HEK293T (cell line): ENCODE measurements around the gene CBFA2T2.
"Not testable (repeated sequence)": the region's sequence is repeated elsewhere in the genome, so short reads cannot be mapped to it uniquely, and the experiment has no call there.

Source experiments
- CTCF ChIA-PET: fragments of 350-600 bp; formaldehyde crosslinking; extraction: SDS; loops from one replicate; lab custom pipeline; 2021; ENCODE audit warnings: antibody characterized with exemption, inconsistent platforms; lab: Yijun Ruan, JAX
- POLR2A ChIA-PET: fragments of 350-600 bp; formaldehyde crosslinking; extraction: SDS; loops from one replicate; lab custom pipeline; 2020; ENCODE audit warnings: antibody characterized with exemption, inconsistent platforms; lab: Yijun Ruan, JAX
- DNase-seq: peaks from one replicate; pipeline ENCODE4 v3.0.0; 2012; ENCODE audit warnings: mixed read lengths; ENCODE audit errors: extremely low spot score
- ARNT ChIP-seq: fragments of 450-650 bp; IDR thresholded peaks from 2 replicates; pipeline ENCODE4 v1.6.1; 2017; ENCODE audit warnings: mild to moderate bottlenecking
- BHLHE40 ChIP-seq: fragments of 450-650 bp; IDR thresholded peaks from 2 replicates; pipeline ENCODE4 v1.6.1; 2016; ENCODE audit warnings: mild to moderate bottlenecking, moderate library complexity, borderline replicate concordance
- CTBP1 ChIP-seq: fragments of 450-650 bp; IDR thresholded peaks from 2 replicates; pipeline ENCODE4 v1.6.1; 2016; ENCODE audit warnings: borderline replicate concordance
- ELF4 ChIP-seq: fragments of 450-650 bp; IDR thresholded peaks from 2 replicates; pipeline ENCODE4 v1.6.1; 2017; ENCODE audit warnings: antibody characterized with exemption
- FOXA1 ChIP-seq: fragments of 450-650 bp; IDR thresholded peaks from 2 replicates; pipeline ENCODE4 v1.6.1; 2016; ENCODE audit warnings: mild to moderate bottlenecking
- FOXK2 ChIP-seq: fragments of 450-650 bp; IDR thresholded peaks from 2 replicates; pipeline ENCODE4 v1.6.1; 2016; ENCODE audit warnings: mild to moderate bottlenecking
- FOXM1 ChIP-seq: fragments of 450-650 bp; IDR thresholded peaks from 2 replicates; pipeline ENCODE4 v1.6.1; 2017; ENCODE audit warnings: mild to moderate bottlenecking, borderline replicate concordance
- HDGF ChIP-seq: fragments of 450-650 bp; IDR thresholded peaks from 2 replicates; pipeline ENCODE4 v1.6.1; 2017; ENCODE audit warnings: antibody characterized with exemption, borderline replicate concordance
- L3MBTL2 ChIP-seq: fragments of 450-650 bp; conservative IDR thresholded peaks from 2 replicates; pipeline ENCODE4 v1.6.1; 2016; ENCODE audit warnings: mild to moderate bottlenecking
- LEF1 ChIP-seq: fragments of 450-650 bp; IDR thresholded peaks from 2 replicates; pipeline ENCODE4 v1.6.1; 2017; ENCODE audit warnings: mild to moderate bottlenecking, borderline replicate concordance
- NFRKB ChIP-seq: fragments of 450-650 bp; IDR thresholded peaks from 2 replicates; pipeline ENCODE4 v1.6.1; 2016; ENCODE audit warnings: mild to moderate bottlenecking, moderate library complexity
- PKNOX1 ChIP-seq: fragments of 450-650 bp; IDR thresholded peaks from 2 replicates; pipeline ENCODE4 v1.6.1; 2016
- SP1 ChIP-seq: fragments of 450-650 bp; IDR thresholded peaks from 2 replicates; pipeline ENCODE4 v1.6.1; 2017
- SUZ12 ChIP-seq: fragments of 450-650 bp; IDR thresholded peaks from 2 replicates; pipeline ENCODE4 v1.6.1; 2016; ENCODE audit warnings: mild to moderate bottlenecking
- TARDBP ChIP-seq: fragments of 450-650 bp; IDR thresholded peaks from 2 replicates; pipeline ENCODE4 v1.6.1; 2016
- ZNF384 ChIP-seq: fragments of 450-650 bp; IDR thresholded peaks from 2 replicates; pipeline ENCODE4 v1.6.1; 2016

CBFA2T2 gene

DNA sequence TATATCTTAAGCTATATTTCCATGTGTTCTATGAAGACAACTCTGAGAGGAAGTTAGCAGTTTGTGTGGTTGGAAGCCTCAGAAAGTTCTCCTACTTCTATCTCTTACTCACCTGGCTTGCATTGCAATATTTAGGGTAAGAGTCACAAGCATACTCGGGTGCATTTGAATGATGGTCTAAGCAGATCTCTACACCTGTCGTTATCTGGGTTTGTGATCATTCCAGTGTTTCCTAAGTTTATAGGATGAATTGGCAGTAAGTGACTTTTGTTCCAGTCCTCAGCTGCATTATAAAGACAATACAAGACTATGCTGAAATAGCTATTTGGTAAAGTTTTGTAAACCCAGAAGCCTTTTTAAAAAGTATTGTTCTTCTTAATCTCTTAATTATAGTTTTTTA lies 36.9 kb downstream of the CBFA2T2 start:
- ChIA-PET CTCF (interaction anchor here (0.6 kb wide), 1 partner anchor 42 kb away, joined by 3 read pairs; no protein-coding TSS in a partner anchor), POLR2A (no interaction called here)
- DNase-seq, result no peak
- TF ChIP-seq ELF4 (no peak), LEF1 (no peak), FOXA1 (no peak), FOXM1 (no peak), HDGF (no peak), NFRKB (no peak), TARDBP (no peak), SUZ12 (no peak), FOXK2 (no peak), PKNOX1 (no peak), L3MBTL2 (no peak), CTBP1 (no peak), ZNF384 (no peak), ARNT (no peak), SP1 (no peak), BHLHE40 (no peak)

DNA sequence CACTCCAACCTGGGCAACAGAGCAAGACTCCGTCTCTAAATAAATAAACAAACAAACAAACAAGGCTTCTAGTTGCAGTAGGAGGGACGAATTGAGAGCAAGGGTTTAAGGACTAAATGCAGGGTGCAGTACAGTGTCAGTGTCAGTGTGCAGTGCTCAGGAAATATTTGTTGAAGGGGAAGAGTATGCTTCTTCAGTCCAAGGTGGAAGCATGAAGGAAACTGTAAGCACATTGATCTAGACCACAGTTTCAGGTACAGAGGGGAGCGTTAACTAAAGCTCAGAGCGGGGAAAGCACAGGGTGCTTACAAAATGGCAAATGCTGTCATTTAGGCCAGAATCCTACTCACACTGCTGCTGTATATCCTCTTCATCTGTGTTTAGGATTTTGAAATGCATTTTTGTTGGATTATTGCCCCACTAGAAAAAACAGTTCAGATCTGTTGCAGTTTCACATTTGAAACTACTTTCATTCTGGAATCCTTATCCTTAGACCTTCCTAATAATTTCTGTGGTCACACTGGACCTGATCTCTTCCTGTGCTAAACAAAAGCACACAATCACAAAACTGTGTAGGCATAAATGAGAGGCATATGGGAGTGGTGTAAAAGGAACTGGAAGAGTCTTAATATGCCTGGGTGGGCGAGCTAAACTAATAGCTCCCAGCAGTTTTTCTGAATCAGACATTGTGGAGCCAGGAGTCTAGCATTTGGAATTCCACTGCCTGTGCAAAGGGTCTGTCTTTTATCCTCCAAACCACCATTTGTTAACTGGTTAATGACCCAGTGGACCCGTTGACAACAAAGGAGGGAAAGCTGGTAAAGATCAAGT lies 41.4 kb downstream of the CBFA2T2 start:
- TF ChIP-seq ELF4 (no peak), LEF1 (no peak), HDGF (no peak), ZNF384 (no peak), ARNT (no peak), NFRKB (no peak), CTBP1 (no peak), FOXM1 (no peak), SP1 (no peak), FOXA1 (no peak), BHLHE40 (no peak), SUZ12 (no peak), FOXK2 (no peak), TARDBP (no peak), L3MBTL2 (no peak)
- DNase-seq, result no peak
- ChIA-PET CTCF (interaction anchor here (0.6 kb wide), 1 partner anchor 40 kb away, joined by 3 read pairs; no protein-coding TSS in a partner anchor), POLR2A (interaction anchor here (0.9 kb wide), 2 partner anchors 41 to 130 kb away, joined by 3 to 4 read pairs; partner anchors contain the start of gene CDK5RAP1)

DNA sequence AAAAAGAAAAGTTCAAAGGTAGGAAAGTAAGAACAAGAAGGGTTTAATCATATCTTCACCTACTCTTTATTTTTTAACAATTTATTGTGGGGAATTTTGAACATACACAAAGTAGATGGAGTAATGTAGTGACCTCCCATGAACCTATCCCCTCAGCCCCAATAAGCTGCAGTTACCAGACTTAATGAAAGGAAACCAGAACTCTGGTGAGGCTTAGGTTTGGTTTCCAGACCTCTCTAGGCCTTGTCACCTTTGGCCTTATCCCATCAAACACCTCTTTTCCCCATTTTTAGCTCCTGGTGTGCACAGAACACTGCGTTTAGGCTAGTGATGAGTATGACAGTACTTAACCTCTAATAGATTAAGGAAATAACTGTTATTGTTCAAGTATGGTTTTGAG lies 42.0 kb downstream of the CBFA2T2 start:
- ChIA-PET POLR2A (interaction anchor here (0.9 kb wide), 2 partner anchors 41 to 130 kb away, joined by 3 to 4 read pairs; partner anchors contain the start of gene CDK5RAP1), CTCF (no interaction called here)
- no peak for TF ChIP-seq PKNOX1
- DNase-seq, result no peak

- DNase-seq, result no peak
- CTCF ChIA-PET, result no interaction called here
- TF ChIP-seq SP1 (no peak), HDGF (no peak), FOXK2 (no peak), PKNOX1 (no peak), FOXA1 (no peak), SUZ12 (no peak), BHLHE40 (no peak), CTBP1 (no peak), FOXM1 (no peak), LEF1 (no peak), ZNF384 (no peak), TARDBP (no peak)
- POLR2A ChIA-PET, result no interaction called here
Observed at GRCh38 chr20:33532753-33533459, 43.0 kb downstream of the CBFA2T2 start.

GRCh38 chr20:33535717-33536116 lies 45.8 kb downstream of the CBFA2T2 start:
- DNase-seq, CTCF ChIA-PET, POLR2A ChIA-PET: not testable (repeated sequence)

- POLR2A ChIA-PET, result no interaction called here
- CTCF ChIA-PET, result interaction anchor here (0.7 kb wide), 1 partner anchor 98 kb away, joined by 4 read pairs; no protein-coding TSS in a partner anchor
- TF ChIP-seq FOXA1 (no peak), NFRKB (no peak), LEF1 (no peak), FOXM1 (no peak), ZNF384 (no peak), HDGF (no peak), PKNOX1 (no peak), FOXK2 (no peak), BHLHE40 (no peak), SP1 (no peak), SUZ12 (no peak), ARNT (no peak), ELF4 (no peak), TARDBP (no peak), CTBP1 (no peak), L3MBTL2 (no peak)
- DNase-seq, result no peak
Observed at GRCh38 chr20:33537608-33538007, 47.7 kb downstream of the CBFA2T2 start.
